ENCODE results near the gene RAB3C.

The RAB3C gene

GRCh38 chr5:58875599-58875998 lies 292.7 kb downstream of the RAB3C start:
- no peaks in the 10 kb centered on the region for H3K4me1 ChIP-seq
- H3K9ac ChIP-seq, result no peak overlapping the region
- no peak overlapping the region for H3K4me2 ChIP-seq
- no peak overlapping the region for H3K4me3 ChIP-seq
- H3K9me3 ChIP-seq (replicated peaks in 1 of 11), result no peaks in the 10 kb centered on the region
- no peaks in the 10 kb centered on the region for H3K36me3 ChIP-seq
- TF ChIP-seq Cebpa-rat (IDR thresholded peaks at IDR 0.05), result no peak
- H3K27ac ChIP-seq, result no peak overlapping the region
- no peaks in the 10 kb centered on the region for H4K20me1 ChIP-seq
- H3K27me3 ChIP-seq, result no peaks in the 10 kb centered on the region

- Histone ChIP-seq H4K20me1 (no peaks in the 10 kb centered on the region), H3K27me3 (no peaks in the 10 kb centered on the region), H3K27ac (no peak overlapping the region), H3K36me3 (no peaks in the 10 kb centered on the region), H3K4me2 (no peak overlapping the region), H3K4me1 (peaks cover 0 to 14% (median 7%) of the 10 kb centered on the region in 10 experiments; a peak in 9 of 20 replicates), H3K9ac (no peak overlapping the region), H3K9me3 (replicated peaks in 1 of 11) (peaks cover 5 to 15% (median 8%) of the 10 kb centered on the region in 11 experiments; a peak in 12 of 22 replicates), H3K4me3 (no peak overlapping the region)
- TF ChIP-seq Cebpa-rat (IDR thresholded peaks at IDR 0.05), result no peak
These were observed 302.4 kb downstream of the RAB3C start for GRCh38 chr5:58885260-58885659.

GRCh38 chr5:58886315-58887207 lies 303.7 kb downstream of the RAB3C start:
- TF ChIP-seq Cebpa-rat (IDR thresholded peaks at IDR 0.05), result no peak
- Histone ChIP-seq H3K4me1 (peaks cover 0 to 22% (median 16%) of the 10 kb centered on the region in 10 experiments; a peak in 18 of 20 replicates), H3K9ac (no peak overlapping the region), H4K20me1 (no peaks in the 10 kb centered on the region), H3K9me3 (replicated peaks in 1 of 11) (peaks cover 5 to 15% (median 8%) of the 10 kb centered on the region in 11 experiments; a peak in 12 of 22 replicates), H3K36me3 (no peaks in the 10 kb centered on the region), H3K27me3 (no peaks in the 10 kb centered on the region), H3K4me3 (no peak overlapping the region), H3K4me2 (peak overlapping the region in 1 of 11 experiments; percentile 59; a peak in 1 of 22 replicates), H3K27ac (no peak overlapping the region)

DNA sequence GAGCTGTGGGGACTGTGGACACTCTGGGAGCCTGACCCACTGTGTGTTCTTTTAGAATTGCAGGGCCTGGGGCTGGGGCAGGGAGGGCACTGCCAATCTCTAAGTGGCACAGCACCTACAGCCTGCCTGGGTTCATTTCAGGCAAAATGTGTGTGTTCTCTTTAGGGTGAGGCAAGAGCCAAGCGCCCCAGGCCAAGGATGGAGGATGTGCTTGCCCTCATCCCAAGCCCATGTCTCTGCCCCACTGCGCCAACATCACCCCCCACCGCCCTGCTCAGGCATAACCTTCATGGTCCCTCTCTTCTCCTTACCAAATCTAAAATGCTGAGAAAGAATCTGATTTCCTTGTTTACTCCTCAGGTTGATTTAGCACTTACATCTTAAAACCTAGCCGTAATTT lies 304.4 kb downstream of the RAB3C start:
- H3K36me3 ChIP-seq, result no peaks in the 10 kb centered on the region
- H4K20me1 ChIP-seq, result no peaks in the 10 kb centered on the region
- H3K4me2 ChIP-seq, result no peak overlapping the region; a peak in 1 of 22 replicates
- H3K4me3 ChIP-seq, result no peak overlapping the region
- H3K27ac ChIP-seq, result no peak overlapping the region
- peaks cover 0 to 27% (median 20%) of the 10 kb centered on the region in 10 experiments; a peak in 18 of 20 replicates for H3K4me1 ChIP-seq
- peaks cover 5 to 15% (median 8%) of the 10 kb centered on the region in 11 experiments; a peak in 12 of 22 replicates for H3K9me3 ChIP-seq (replicated peaks in 1 of 11)
- H3K9ac ChIP-seq, result no peak overlapping the region
- TF ChIP-seq Cebpa-rat (IDR thresholded peaks at IDR 0.05), result no peak
- H3K27me3 ChIP-seq, result no peaks in the 10 kb centered on the region

- no peak for TF ChIP-seq Cebpa-rat (IDR thresholded peaks at IDR 0.05)
- no peaks in the 10 kb centered on the region for H3K36me3 ChIP-seq
- H3K4me1 ChIP-seq, result peaks cover 0 to 31% (median 21%) of the 10 kb centered on the region in 10 experiments; a peak in 18 of 20 replicates
- H3K27ac ChIP-seq, result no peak overlapping the region
- H3K4me2 ChIP-seq, result no peak overlapping the region; a peak in 1 of 22 replicates
- no peak overlapping the region for H3K4me3 ChIP-seq
- H3K27me3 ChIP-seq, result no peaks in the 10 kb centered on the region
- H3K9ac ChIP-seq, result no peak overlapping the region
- H3K9me3 ChIP-seq (replicated peaks in 1 of 11), result peaks cover 5 to 15% (median 8%) of the 10 kb centered on the region in 11 experiments; a peak in 12 of 22 replicates
- no peaks in the 10 kb centered on the region for H4K20me1 ChIP-seq
These were observed 305.0 kb downstream of the RAB3C start for GRCh38 chr5:58887721-58888409.

DNA sequence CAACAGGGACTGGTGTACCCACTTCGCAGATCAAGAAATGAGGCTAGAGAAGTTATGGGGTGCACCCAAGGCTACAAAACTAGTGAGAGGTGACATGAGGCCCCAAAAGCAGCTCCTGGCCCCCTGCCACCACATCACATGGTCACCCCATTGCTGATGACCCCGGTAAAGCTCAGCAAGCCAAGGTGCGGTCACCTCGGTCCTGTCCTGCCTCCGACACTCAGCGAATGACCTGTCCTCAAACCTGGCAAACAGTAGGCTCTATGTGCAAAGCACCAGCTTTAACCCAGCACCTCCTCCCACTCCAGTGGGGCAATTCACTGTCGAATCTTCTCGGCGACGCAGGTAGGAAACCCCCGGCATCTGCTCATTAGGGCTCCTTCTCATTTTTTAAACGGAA lies 307.4 kb downstream of the RAB3C start:
- no peak for TF ChIP-seq Cebpa-rat (IDR thresholded peaks at IDR 0.05)
- Histone ChIP-seq H3K36me3 (no peaks in the 10 kb centered on the region), H3K27me3 (no peaks in the 10 kb centered on the region), H3K9ac (no peak overlapping the region), H3K4me2 (peak overlapping the region in 1 of 11 experiments; percentile 75; a peak in 1 of 22 replicates), H3K4me3 (no peak overlapping the region), H3K9me3 (replicated peaks in 1 of 11) (no peaks in the 10 kb centered on the region), H4K20me1 (no peaks in the 10 kb centered on the region), H3K4me1 (peaks cover 0 to 37% (median 21%) of the 10 kb centered on the region in 10 experiments; a peak in 18 of 20 replicates), H3K27ac (no peak overlapping the region)

- Histone ChIP-seq H3K9me3 (replicated peaks in 1 of 11) (no peaks in the 10 kb centered on the region), H3K27ac (no peak overlapping the region), H3K36me3 (no peaks in the 10 kb centered on the region), H3K4me3 (no peak overlapping the region), H3K9ac (0 out of 22 replicates have a peak overlapping the region, but pooled peaks of 1 of the 11 experiments have one; percentile 1), H3K27me3 (no peaks in the 10 kb centered on the region), H3K4me1 (peaks cover 0 to 37% (median 21%) of the 10 kb centered on the region in 10 experiments; a peak in 18 of 20 replicates), H4K20me1 (no peaks in the 10 kb centered on the region), H3K4me2 (peak overlapping the region in 8 of 11 experiments; percentile 53 to 75 (median 68); a peak in 12 of 22 replicates)
- no peak for TF ChIP-seq Cebpa-rat (IDR thresholded peaks at IDR 0.05)
These were observed 307.8 kb downstream of the RAB3C start for GRCh38 chr5:58890701-58891085.

GRCh38 chr5:58891086-58891970 lies 308.5 kb downstream of the RAB3C start:
- Histone ChIP-seq H3K4me1 (peaks cover 0 to 37% (median 21%) of the 10 kb centered on the region in 10 experiments; a peak in 18 of 20 replicates), H3K9me3 (replicated peaks in 1 of 11) (no peaks in the 10 kb centered on the region), H4K20me1 (no peaks in the 10 kb centered on the region), H3K27me3 (no peaks in the 10 kb centered on the region), H3K27ac (peak overlapping the region in 2 of 11 experiments; percentile 17 to 50; a peak in 2 of 22 replicates), H3K4me3 (no peak overlapping the region), H3K4me2 (peak overlapping the region; percentile 53 to 75 (median 62)), H3K9ac (peak overlapping the region in 3 of 11 experiments; percentile 1 to 60 (median 12); a peak in 4 of 22 replicates), H3K36me3 (no peaks in the 10 kb centered on the region)
- TF ChIP-seq Cebpa-rat (IDR thresholded peaks at IDR 0.05), result peak in 1 of 11 experiments; percentile 41; a peak in 1 of 22 replicates

Data from BLaER1 treated with 17β-estradiol and CSF1 and Interleukin-3, amounts not matched to agents 10 nM and 100 nM (cell line).